A549 (cell line): Measurements from ENCODE around the gene CRYBG2. TPM values are rescaled to one million over a fixed set of nuclear protein-coding genes. Genes with fewer than 3 reads are reported as not detected.
"Not testable (repeated sequence)": the region's sequence is repeated elsewhere in the genome, so short reads cannot be mapped to it uniquely, and the experiment has no call there.

Experiments used
- ATAC-seq, 2 experiments: fragments of 200-7000 bp in 1 of 2; fragments of >200 bp in 1 of 2; cut with Nextera tagmentation in 1 of 2; cut with Tn5 transposase in 1 of 2; 3 replicates each; pipeline versions ENCODE4 v1.8.0 to v1.9.1; 2018 to 2020; ENCODE audit warnings: mild to moderate bottlenecking in 1 of 2, moderate library complexity in 1 of 2
- CTCF ChIA-PET: fragments of 300-600 bp; sonication (Branson Sonifier 250); formaldehyde crosslinking; extraction: SDS; loops from one replicate; lab custom pipeline; 2021; ENCODE audit warnings: antibody characterized with exemption, inconsistent platforms; lab: Yijun Ruan, JAX
- POLR2A ChIA-PET: fragments of 350-600 bp; formaldehyde crosslinking; extraction: SDS; loops from one replicate; lab custom pipeline; 2021; ENCODE audit warnings: antibody characterized with exemption, inconsistent platforms; lab: Yijun Ruan, JAX
- DNase-seq, 2 experiments: peaks; one replicate each; pipeline versions ENCODE4 v3.0.0 to v3.0.0-alpha.2; 2011 to 2016; ENCODE audit warnings: low read depth in 1 of 2, low spot score in 1 of 2
- FAIRE-seq: peaks from 2 replicates; lab custom pipeline; 2011; peaks lifted over from hg19 to GRCh38; lab: Jason Lieb, UNC
- H3K27ac ChIP-seq, 2 experiments: fragments of >200 bp; sonication (Bioruptor Twin); formaldehyde crosslinking; 3 replicates each; pipeline ENCODE4 v1.5.1; 2016 to 2017
- H3K4me1 ChIP-seq: fragments of >200 bp; sonication (Bioruptor Twin); formaldehyde crosslinking; 3 replicates; pipeline ENCODE4 v1.6.1; 2016
- H3K4me2 ChIP-seq: fragments of >200 bp; sonication (Bioruptor Twin); formaldehyde crosslinking; 3 replicates; pipeline ENCODE4 v1.6.1; 2016
- H3K4me3 ChIP-seq: fragments of >200 bp; sonication (Bioruptor Twin); formaldehyde crosslinking; 3 replicates; pipeline ENCODE4 v1.5.1; 2016
- H3K9me3 ChIP-seq: fragments of >200 bp; sonication (Bioruptor Twin); formaldehyde crosslinking; 3 replicates; pipeline ENCODE4 v1.6.1; 2016
- BHLHE40 ChIP-seq: IDR thresholded peaks from 2 replicates; pipeline ENCODE4 v1.6.1; 2012; ENCODE audit warnings: low read depth, low read length, inconsistent platforms
- CBX8 ChIP-seq: fragments of 200-600 bp; sonication (generic); IDR thresholded peaks from 2 replicates; pipeline ENCODE4 v1.6.1; 2016
- CEBPB ChIP-seq, 2 experiments: fragments of >200 bp in 1 of 2; sonication (Bioruptor Twin) in 1 of 2; formaldehyde crosslinking in 1 of 2; IDR thresholded peaks; 2 replicates each; pipeline ENCODE4 v1.6.1; 2012 to 2016
- E2F6 ChIP-seq: IDR thresholded peaks from 2 replicates; pipeline ENCODE4 v1.6.1; 2012; ENCODE audit warnings: low read depth, borderline replicate concordance
- EP300 ChIP-seq, 2 experiments: fragments of >200 bp; sonication (Bioruptor Twin); formaldehyde crosslinking; IDR thresholded peaks; 2 replicates in 1 of 2; 3 replicates in 1 of 2; pipeline ENCODE4 v1.6.1; 2016 to 2017
- FOSB ChIP-seq: fragments of 250-450 bp; sonication (Bioruptor Pico); IDR thresholded peaks from 2 replicates; pipeline ENCODE4 v1.5.0; 2020; ENCODE audit warnings: mild to moderate bottlenecking, moderate library complexity
- FOSL2 ChIP-seq, 2 experiments: fragments of 450-650 bp in 1 of 2; fragments of >200 bp in 1 of 2; sonication (Bioruptor Twin) in 1 of 2; formaldehyde crosslinking; IDR thresholded peaks; 2 replicates each; pipeline versions ENCODE4 v1.5.0 to v1.6.1; 2016 to 2020; ENCODE audit warnings: mild to moderate bottlenecking in 1 of 2, moderate library complexity in 1 of 2
- HEYL ChIP-seq: fragments of 250-450 bp; sonication (Bioruptor Pico); IDR thresholded peaks from 2 replicates; pipeline ENCODE4 v1.8.0; 2021; ENCODE audit warnings: mild to moderate bottlenecking, moderate library complexity
- HOXA7 ChIP-seq: fragments of 250-450 bp; sonication (Bioruptor Pico); IDR thresholded peaks from 2 replicates; pipeline ENCODE4 v1.5.0; 2020; ENCODE audit warnings: mild to moderate bottlenecking, moderate library complexity
- HOXB13 ChIP-seq: fragments of 250-450 bp; sonication (Bioruptor Pico); IDR thresholded peaks from 2 replicates; pipeline ENCODE4 v1.5.0; 2020; ENCODE audit warnings: low read depth, mild to moderate bottlenecking, moderate library complexity
- JUNB ChIP-seq: fragments of >200 bp; sonication (Bioruptor Twin); formaldehyde crosslinking; IDR thresholded peaks from 2 replicates; pipeline ENCODE4 v1.6.1; 2016
- MAFK ChIP-seq: fragments of 450-650 bp; IDR thresholded peaks from 2 replicates; pipeline ENCODE4 v1.6.1; 2014; ENCODE audit not compliant: partially characterized antibody
- MAZ ChIP-seq: fragments of 150-350 bp; IDR thresholded peaks from 2 replicates; pipeline ENCODE4 v1.6.1; 2014; ENCODE audit warnings: antibody characterized with exemption, low read depth, low read length, borderline replicate concordance
- POLR2AphosphoS2 ChIP-seq: conservative IDR thresholded peaks from 2 replicates; pipeline ENCODE4 v1.6.1; 2012; ENCODE audit warnings: low read length, improper control_type of control experiment, inconsistent platforms
- RFX5 ChIP-seq: fragments of 450-650 bp; IDR thresholded peaks from 2 replicates; pipeline ENCODE4 v1.7.1; 2014; ENCODE audit warnings: antibody characterized with exemption, mild to moderate bottlenecking, moderate library complexity
- TFCP2L1 ChIP-seq: fragments of 250-450 bp; sonication (Bioruptor Pico); IDR thresholded peaks from 2 replicates; pipeline ENCODE4 v1.5.0; 2021; ENCODE audit warnings: mild to moderate bottlenecking
- WGBS: methylation state at CpG from one replicate; pipeline ENCODE4 v1.1.6; 2017; ENCODE audit errors: missing lambda C conversion rate; 5-methylcytosine and 5-hydroxymethylcytosine counted together
- polyA plus RNA-seq, 4 experiments: library from polyadenylated mRNA; depleted of rRNA in 3 of 4; stranded (reverse); fragments of >200 nt; fragmentation: RNase III in 1 of 4; extraction: RNeasy Plus Mini Kit Qiagen cat#74134 plus additional on column Dnase treatment in 1 of 4; gene quantifications; 2 replicates in 3 of 4; 3 replicates in 1 of 4; pipeline ENCODE4 v1.2.3, GENCODE V29; 2011 to 2017
- TF ChIP-seq, protein P1 (sequence below): fragments of >200 bp; sonication (Bioruptor Twin); formaldehyde crosslinking; IDR thresholded peaks from 3 replicates; pipeline ENCODE4 v1.5.1; 2016
- TF ChIP-seq, protein P2 (sequence below): fragments of 200-600 bp; sonication (generic); IDR thresholded peaks from 2 replicates; pipeline ENCODE4 v1.6.1; 2016; ENCODE audit warnings: antibody characterized with exemption, mild to moderate bottlenecking, moderate library complexity
- TF ChIP-seq, protein P3 (sequence below): fragments of 250-450 bp; sonication (Bioruptor Pico); IDR thresholded peaks from 2 replicates; pipeline ENCODE4 v1.5.0; 2020; ENCODE audit warnings: low read depth, mild to moderate bottlenecking, moderate library complexity

The CRYBG2 gene
- polyA plus RNA-seq, 2 of the 4 experiments (the other 2 are of a cell fraction) = 0.67 to 2.7 TPM

DNA sequence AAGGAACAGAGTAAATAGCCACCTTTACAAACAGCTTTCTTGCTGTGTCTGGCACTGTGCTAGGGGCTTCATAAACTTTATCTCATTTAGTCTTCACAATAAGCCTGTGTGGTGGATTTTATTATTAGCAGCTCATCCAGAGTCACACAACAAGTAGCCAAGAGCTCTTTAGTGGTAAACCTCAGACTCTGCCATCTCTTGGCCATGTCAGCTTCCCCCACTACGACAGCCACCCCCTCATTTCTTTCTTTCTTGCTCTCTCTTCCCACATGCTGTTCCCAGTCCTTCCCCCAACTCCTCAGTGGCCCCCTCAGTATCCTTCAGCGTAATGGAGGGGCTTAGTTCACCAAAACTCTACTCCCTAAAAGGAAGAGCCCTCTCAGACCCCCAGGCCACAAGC is 19.9 kb upstream of the CRYBG2 start:
- Histone ChIP-seq H3K4me1 (peaks cover 22% of the 10 kb centered on the region), H3K4me2 (no peak overlapping the region), H3K9me3 (no peaks in the 10 kb centered on the region), H3K4me3 (no peak overlapping the region), H3K27ac (0 out of 6 replicates have a peak overlapping the region, but pooled peaks of 1 of the 2 experiments have one; percentile 14)
- CTCF ChIA-PET = interaction anchor here (0.5 to 8.1 kb wide), 8 partner anchors 11 to 1169 kb away, joined by 3 to 85 read pairs (median 4); partner anchors contain the start of gene CEP85
- POLR2A ChIA-PET = no interaction called here
- WGBS = 51% methylated on average over 2 of the region's 2 CpGs
- FAIRE-seq (no peak), ATAC-seq (no peak), DNase-seq (no peak)
- TF ChIP-seq EP300 (IDR thresholded peaks at IDR 0.05) (no peak), FOSL2 (IDR thresholded peaks at IDR 0.05) (no peak), FOSL2 (CRISPR knock-in tag; IDR thresholded peaks at IDR 0.05) (no peak), FOSB (CRISPR knock-in tag) (no peak)
- TF ChIP-seq, protein P1, sequence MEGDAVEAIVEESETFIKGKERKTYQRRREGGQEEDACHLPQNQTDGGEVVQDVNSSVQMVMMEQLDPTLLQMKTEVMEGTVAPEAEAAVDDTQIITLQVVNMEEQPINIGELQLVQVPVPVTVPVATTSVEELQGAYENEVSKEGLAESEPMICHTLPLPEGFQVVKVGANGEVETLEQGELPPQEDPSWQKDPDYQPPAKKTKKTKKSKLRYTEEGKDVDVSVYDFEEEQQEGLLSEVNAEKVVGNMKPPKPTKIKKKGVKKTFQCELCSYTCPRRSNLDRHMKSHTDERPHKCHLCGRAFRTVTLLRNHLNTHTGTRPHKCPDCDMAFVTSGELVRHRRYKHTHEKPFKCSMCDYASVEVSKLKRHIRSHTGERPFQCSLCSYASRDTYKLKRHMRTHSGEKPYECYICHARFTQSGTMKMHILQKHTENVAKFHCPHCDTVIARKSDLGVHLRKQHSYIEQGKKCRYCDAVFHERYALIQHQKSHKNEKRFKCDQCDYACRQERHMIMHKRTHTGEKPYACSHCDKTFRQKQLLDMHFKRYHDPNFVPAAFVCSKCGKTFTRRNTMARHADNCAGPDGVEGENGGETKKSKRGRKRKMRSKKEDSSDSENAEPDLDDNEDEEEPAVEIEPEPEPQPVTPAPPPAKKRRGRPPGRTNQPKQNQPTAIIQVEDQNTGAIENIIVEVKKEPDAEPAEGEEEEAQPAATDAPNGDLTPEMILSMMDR = no peak
- TF ChIP-seq, protein P2, sequence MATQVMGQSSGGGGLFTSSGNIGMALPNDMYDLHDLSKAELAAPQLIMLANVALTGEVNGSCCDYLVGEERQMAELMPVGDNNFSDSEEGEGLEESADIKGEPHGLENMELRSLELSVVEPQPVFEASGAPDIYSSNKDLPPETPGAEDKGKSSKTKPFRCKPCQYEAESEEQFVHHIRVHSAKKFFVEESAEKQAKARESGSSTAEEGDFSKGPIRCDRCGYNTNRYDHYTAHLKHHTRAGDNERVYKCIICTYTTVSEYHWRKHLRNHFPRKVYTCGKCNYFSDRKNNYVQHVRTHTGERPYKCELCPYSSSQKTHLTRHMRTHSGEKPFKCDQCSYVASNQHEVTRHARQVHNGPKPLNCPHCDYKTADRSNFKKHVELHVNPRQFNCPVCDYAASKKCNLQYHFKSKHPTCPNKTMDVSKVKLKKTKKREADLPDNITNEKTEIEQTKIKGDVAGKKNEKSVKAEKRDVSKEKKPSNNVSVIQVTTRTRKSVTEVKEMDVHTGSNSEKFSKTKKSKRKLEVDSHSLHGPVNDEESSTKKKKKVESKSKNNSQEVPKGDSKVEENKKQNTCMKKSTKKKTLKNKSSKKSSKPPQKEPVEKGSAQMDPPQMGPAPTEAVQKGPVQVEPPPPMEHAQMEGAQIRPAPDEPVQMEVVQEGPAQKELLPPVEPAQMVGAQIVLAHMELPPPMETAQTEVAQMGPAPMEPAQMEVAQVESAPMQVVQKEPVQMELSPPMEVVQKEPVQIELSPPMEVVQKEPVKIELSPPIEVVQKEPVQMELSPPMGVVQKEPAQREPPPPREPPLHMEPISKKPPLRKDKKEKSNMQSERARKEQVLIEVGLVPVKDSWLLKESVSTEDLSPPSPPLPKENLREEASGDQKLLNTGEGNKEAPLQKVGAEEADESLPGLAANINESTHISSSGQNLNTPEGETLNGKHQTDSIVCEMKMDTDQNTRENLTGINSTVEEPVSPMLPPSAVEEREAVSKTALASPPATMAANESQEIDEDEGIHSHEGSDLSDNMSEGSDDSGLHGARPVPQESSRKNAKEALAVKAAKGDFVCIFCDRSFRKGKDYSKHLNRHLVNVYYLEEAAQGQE = no peak

DNA sequence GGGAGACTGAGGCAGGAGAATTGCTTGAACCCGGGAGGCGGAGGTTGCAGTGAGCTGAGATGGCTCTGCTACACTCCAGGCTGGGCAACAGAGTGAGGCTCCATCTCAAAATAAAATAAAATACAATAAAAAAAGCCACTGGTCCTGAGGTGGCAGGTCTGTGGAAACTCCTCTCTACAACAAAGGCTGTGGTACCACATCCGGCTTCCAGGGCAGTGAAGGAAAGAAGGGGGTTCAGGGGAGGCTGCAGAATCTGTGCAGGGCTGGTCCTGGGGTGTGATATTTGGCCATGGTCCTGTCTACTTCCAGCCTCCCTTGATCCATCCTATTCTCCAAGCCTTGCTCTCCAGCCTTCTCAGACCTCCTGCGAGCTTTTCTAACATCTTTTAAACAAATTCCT is 19.4 kb upstream of the CRYBG2 start:
- WGBS = 63% methylated on average over 4 of the region's 4 CpGs
- no peak overlapping the region for H3K4me2 ChIP-seq
- H3K27ac ChIP-seq = no peak overlapping the region
- DNase-seq (no peak), FAIRE-seq (no peak), ATAC-seq (no peak)
- H3K4me1 ChIP-seq = peaks cover 17% of the 10 kb centered on the region
- POLR2A ChIA-PET = no interaction called here
- no peaks in the 10 kb centered on the region for H3K9me3 ChIP-seq
- CTCF ChIA-PET = interaction anchor here (0.5 to 8.1 kb wide), 6 partner anchors 10 to 139 kb away, joined by 3 to 85 read pairs (median 4); partner anchors contain the start of gene CEP85
- TF ChIP-seq CBX8 = no peak
- no peak for TF ChIP-seq HOXA7 (CRISPR knock-in tag)
- no peak for TF ChIP-seq HEYL
- TF ChIP-seq POLR2AphosphoS2 = no peak
- no peak for TF ChIP-seq HOXB13 (CRISPR knock-in tag)
- no peak for TF ChIP-seq BHLHE40
- TF ChIP-seq TFCP2L1 (CRISPR knock-in tag) = no peak
- no peak for TF ChIP-seq EP300 (IDR thresholded peaks at IDR 0.05)
- TF ChIP-seq CEBPB (IDR thresholded peaks at IDR 0.05) = no peak
- TF ChIP-seq FOSB (CRISPR knock-in tag) = no peak
- TF ChIP-seq, protein P3, sequence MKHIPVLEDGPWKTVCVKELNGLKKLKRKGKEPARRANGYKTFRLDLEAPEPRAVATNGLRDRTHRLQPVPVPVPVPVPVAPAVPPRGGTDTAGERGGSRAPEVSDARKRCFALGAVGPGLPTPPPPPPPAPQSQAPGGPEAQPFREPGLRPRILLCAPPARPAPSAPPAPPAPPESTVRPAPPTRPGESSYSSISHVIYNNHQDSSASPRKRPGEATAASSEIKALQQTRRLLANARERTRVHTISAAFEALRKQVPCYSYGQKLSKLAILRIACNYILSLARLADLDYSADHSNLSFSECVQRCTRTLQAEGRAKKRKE (CRISPR knock-in tag) = no peak
- no peak for TF ChIP-seq RFX5
- no peak for TF ChIP-seq MAFK
- no peak for TF ChIP-seq E2F6
- no peak for TF ChIP-seq JUNB
- TF ChIP-seq MAZ = no peak
- TF ChIP-seq, all 56 proteins: peak for 0
- H3K4me3 ChIP-seq = no peak overlapping the region

DNA sequence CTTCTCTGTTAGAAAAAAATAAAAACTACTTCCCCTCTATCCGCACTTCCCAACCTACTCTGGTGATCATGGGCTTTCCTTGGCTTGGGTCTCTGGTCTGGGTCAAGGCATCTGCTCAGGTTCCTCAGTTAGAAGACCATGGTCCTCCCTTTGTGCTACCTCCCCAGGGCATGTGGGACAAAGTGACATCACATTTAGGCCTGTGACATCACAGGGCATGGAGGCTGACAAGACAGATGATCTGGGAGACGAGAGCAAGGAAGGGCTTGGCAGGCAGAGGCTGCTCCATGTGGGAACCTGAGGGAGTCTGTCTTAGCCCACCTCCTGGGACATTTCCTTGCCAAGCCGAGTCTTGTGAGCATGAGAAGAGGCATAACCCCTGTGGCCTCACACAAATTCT is 18.7 kb upstream of the CRYBG2 start, which contains the start of gene ZNF683:
TSS of gene ZNF683 (minus strand) at position 140 of the 400 bp plus-strand sequence. CDS start 4,179 bp downstream, outside the sequence.
- DNase-seq, ATAC-seq, H3K9me3 ChIP-seq, H3K4me3 ChIP-seq, H3K27ac ChIP-seq, POLR2A ChIA-PET, FAIRE-seq, H3K4me2 ChIP-seq: not testable (repeated sequence)
- CTCF ChIA-PET = interaction anchor here (4.3 to 8.1 kb wide), 2 partner anchors 9 to 18 kb away, joined by 15 to 85 read pairs; no protein-coding TSS in a partner anchor
- peaks cover 13% of the 10 kb centered on the region for H3K4me1 ChIP-seq
- WGBS = 71% methylated on average over 3 of the region's 3 CpGs
